Stimulated activated CD4-positive, alpha-beta T cell treated with anti-CD3 and anti-CD28 coated beads, TNF-alpha, amount 100 ng/mL, for 4 hours (primary cell): ENCODE data around the gene KCNC4.
A peak's percentile ranks its signal among the peaks of the same experiment; 100 is the strongest.

Source experiments
- DNase-seq, 3 experiments: peaks; one replicate each; pipeline ENCODE4 v3.0.0-alpha.2; 2020; ENCODE audit warnings: low read depth in 3 of 3

KCNC4 gene

DNA sequence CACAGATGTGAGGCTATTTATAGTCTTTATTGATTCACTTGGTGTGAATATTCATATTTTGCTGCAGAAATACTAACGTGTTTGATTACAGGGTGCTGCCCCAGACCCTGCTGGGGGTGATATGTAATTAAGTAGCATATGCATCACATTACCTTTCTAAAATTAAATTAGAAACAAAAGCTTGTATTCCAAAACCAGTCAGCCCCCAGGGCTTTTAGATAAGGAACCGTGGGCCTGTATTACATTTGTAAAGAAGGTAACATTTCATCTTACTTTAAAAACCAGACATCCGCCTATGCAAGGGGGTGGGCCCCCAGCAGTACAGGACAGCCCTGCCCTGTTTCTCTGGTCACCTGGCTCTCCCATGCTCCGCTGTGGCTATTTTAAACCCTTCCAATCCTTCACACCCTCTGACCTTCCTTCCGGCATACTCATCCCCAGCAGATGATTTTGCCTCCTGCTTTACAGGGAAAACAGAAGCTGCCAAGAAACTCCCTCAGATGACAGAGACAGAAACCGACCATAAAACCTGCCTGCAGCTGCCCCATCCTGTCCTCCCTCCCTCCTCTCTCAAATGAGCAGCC lies 22.0 kb upstream of the KCNC4 start:
- no peak for DNase-seq

DNA sequence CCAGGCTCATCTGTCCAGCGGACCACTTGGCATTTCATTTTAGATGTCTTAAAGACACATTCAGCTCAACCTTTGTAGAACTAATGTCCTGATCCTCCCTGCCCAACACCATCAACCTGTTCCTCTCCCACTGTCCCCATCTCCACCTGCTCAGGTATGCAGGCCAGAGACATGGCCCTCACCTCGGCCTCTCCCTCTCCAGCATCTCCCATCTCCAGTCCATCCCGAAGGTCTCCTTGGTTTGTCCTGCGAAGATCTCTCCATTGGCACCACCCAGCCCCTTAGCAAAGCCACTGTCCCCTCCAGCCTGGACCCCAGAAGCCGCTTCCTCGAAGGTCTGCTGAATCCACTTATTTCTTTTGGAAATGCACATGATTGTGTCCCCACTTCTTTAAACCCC lies 20.9 kb upstream of the KCNC4 start:
- no peak for DNase-seq

DNA sequence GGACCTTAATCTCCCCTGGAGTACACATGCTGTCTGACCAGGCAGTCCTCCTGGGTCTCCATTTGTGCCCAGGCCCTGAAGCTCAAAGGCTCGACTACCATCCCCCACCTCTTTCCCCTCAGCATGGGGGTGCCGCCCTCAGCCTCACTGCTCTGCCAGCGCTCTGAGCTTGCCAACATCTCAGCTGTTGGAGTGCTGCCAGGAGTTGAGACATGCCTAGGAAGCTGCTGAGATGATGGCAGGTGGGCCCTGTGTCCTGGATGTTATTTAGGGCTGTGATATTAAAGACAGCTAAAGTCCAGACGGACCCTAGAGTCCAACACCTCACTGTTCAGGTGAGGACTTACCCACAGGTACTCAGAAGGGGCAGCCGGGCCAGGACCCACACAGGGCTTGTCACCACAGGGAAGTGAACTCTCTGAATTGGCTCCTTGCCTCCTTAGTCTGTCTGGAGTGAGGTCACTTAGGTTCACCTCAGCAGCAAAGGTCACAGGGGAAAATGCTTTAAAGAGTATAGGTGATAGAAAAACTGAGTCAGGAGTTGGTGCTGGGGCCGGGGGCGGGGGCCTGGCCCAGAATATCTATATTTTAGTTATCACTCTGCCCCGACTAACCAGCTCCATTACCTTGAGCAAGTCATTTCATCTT lies 19.7 kb upstream of the KCNC4 start:
- DNase-seq = no peak

DNA sequence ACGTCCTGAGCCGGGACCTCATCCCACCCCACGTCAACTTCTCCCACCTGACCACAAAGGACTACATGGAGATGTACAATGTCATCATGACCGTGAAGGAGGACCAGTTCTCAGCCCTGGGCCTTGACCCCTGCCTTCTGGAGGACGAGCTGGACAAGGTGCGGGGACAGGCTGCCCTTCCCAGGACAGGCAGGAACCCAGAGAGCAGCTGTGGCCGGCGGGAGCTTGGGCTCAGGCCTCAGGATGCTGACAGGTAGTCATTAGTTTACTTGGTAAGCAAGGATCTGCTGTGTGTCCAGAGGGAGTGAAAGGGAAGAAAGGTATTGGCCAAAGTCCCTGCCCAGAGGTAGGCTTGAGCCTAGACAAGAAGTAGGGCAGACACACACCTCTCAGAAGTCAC lies 17.6 kb upstream of the KCNC4 start:
- no peak for DNase-seq

DNA sequence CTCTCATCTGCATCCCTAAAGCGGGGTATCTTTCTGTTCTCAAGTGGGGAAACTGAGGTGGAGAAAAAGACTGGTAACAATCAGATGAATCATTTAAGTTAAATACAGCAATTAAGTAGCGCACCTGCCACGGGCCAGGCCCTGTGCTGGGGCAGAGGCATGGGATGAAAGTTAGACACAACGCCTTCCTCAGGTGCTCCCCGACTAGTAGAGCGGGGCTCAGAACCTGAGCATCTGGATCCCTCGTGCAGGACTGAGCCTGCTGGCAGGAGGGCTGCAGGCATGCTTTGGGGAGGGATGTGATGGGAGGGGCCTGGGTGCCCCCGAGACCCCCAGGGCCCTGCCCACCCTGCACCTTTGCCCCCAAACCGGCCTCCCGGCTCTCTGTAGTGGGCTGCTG lies 14.9 kb upstream of the KCNC4 start:
- DNase-seq = no peak

DNA sequence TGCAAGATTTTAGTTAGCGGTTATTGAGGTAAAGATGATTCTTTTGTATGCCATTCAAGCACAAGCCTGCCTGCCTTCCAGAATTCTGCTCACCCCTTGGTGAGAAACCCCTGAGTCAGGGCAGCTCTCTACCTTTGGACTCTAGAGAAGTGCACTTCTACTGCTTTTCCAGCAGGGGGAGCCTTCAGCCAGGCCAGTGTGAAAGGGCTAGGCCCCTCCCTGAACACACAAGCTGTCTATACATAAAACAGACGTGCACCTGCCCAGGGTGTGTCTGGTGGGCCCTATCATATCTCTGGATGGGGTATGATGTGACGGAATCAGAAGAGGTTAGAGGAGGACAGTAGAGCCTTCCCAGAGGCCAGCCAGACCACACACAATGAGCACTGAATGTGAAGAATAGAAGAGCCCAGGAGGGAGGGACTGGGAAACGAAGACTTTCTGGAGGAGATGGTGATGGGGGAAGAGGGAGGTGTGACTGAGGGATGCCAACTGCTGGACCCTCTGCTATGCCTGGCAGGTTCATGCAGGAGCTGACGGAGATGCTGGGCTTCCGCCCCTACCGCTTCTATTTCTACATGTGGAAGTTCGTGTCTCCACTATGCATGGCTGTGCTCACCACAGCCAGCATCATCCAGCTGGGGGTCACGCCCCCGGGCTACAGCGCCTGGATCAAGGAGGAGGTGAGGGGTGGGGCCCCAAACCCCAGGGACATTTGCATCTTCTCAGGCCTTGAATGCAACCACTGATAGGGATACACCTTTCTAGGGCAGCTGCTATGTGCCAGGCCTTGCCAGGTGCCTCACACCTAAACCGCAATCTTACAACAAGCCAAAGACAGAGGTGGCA lies 13.0 kb upstream of the KCNC4 start:
- peak in 1 of 3 experiments; percentile 32 for DNase-seq

DNA sequence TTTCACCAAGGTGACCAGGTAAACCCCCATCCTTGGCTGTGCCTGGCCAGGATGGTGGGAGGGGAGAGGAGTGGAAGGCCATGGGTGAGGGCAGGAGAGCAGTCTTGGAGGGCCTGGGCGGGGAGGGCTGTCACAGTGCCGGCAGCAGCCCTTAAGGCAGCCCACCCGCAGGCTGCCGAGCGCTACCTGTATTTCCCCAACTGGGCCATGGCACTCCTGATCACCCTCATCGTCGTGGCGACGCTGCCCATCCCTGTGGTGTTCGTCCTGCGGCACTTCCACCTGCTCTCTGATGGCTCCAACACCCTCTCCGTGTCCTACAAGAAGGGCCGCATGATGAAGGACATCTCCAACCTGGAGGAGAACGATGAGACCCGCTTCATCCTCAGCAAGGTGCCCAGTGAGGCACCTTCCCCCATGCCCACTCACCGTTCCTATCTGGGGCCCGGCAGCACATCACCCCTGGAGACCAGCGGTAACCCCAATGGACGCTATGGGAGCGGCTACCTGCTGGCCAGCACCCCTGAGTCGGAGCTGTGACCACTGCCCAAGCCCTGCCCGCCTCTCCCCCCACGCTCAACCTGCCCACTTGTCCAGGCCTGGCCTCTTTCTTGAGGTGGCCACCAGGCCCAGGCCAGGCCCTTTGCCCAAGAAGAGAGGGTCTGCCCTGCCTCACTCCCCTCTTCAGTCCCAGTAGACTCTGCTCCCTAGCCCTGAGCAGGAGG lies 12.0 kb upstream of the KCNC4 start:
- no peak for DNase-seq

DNA sequence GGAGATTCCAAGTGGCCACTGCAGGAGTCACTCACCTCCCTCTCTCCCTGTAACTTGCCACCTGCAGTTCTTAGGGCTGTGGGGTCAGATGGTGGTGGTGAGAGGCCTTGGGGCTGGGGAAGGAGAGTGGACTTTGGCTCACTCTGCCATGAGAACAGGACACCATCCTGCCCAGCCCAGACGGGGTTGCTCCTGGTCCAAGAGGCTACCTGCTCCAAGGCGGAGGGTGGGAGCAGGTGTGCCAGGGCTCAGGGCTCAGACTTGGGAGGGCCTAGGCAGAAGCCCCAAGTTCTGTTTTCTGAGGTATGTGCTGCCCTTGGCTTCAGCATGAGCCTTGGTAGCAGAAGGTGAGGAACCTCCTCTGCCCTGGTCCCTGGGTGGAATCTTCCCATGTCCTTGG lies 11.4 kb upstream of the KCNC4 start:
- no peak for DNase-seq

DNA sequence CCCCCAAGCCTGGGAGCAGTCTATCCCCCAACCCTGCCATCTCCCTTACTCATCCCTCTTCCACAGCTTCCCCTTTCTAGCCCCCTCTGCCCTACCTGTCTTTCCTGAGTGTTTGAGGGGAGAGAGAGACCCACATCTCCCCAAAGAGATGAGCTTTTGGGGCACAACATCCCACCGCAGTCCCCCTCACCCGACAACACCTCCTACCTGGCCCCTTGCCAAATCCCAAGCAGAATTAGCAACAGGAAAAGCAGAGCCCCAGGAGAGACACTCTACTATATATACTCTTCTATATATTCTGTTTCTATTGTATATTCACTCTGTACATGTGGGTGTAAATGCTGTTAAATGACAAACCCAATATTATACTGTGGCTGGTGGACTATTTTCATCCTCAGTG lies 9.9 kb upstream of the KCNC4 start:
- DNase-seq = no peak

DNA sequence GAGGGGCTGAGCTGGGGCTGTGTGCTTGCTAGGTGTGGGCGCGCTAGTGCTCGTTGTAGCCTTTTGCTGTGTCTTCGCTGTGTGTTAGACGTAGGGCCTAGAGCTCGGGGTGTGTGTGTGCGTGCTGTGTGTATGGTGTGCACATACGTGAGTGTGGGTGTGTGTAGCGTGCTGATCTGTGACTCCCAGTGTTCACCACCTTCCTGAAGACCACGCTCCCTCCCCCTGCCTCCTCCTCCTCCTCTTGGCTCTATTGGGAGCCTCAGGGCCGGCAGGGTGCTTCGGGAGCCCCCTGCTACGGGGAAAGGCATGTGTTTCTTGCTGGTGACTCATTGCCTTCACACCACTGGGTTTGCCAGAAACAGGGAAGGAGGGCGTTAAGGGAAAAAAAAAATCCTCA lies 9.4 kb upstream of the KCNC4 start:
- no peak for DNase-seq

DNA sequence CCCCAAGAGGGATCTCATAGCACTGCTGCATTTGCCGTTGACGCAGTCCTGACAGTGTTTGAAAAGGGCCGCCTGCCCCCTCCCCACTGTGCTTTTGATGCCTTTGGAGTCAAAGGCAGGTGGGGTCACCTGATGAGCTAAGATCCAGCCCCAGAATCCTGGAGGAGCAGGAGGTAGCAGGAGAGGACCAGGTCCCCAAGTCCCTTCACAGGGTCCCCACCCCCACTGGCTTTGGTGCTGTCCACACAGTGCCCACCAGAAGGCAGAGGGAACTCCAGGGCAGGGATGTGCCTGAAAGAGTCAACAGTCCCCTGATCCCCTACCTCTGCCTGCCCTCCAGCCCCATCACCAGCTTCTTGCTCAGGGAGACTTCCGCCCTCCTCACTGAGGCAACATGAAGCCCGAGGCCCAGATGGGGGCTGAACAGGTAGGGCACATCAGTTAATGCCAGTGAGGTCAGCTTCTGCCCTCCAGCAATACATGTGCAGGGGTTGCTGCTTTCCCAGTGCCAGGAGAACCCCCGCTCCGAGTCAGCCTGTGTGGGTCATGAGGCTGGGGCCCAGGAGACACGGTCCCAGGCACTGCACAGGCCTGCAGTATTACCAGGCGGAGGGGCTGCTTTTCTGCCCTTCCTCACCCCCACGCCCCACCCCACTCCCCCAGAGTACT lies 8.8 kb upstream of the KCNC4 start:
- DNase-seq = no peak

DNA sequence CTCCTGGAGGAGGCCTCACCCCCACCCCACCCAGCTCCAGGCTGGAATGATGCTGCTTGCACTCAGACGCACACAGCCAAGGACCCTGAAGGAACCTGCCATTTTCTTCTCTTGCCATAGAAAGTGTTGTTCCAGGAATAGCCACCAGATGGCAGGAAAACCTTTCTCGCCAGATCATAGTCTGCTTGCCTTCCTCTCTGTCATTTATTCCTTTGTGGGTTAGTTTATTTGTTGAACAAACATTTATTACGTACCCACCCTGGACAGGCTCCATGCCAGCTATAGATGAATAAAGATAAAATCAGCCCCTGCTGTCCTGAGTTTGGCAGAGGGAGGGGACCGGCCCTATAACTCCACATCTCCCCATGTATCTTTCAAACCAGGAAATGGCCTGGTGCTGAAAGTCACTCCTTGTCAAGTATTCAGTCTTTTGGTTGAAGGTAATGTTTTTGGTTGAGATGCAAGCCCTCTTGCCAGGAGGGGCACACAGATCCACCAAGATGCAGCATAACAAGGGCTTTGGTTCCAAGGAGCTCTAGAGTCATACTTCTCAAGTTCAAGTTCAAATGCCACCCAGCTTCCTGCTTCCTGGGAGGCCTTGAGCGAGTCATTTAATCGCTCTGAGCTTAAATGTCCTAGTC lies 7.0 kb upstream of the KCNC4 start:
- peak in 2 of 3 experiments; percentile 35 to 53 for DNase-seq

DNA sequence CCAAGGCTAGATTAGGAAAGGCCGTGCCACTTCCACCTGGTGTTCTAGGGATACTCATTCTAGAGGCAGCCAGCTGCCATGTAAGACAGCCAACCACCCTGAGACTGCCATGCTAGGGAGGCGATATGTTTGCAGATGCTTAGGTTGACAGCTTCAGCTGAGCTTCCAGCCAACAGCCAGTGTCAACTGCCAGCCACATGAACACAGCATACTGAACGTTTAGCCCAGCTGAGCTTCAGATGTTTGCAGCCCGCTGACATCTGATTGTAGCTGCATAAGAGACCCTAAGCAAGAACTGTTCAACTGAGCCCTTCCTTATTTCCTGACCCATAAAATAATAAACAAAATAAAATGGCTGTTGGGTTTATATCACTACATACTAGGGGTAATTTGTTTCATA lies 5.0 kb upstream of the KCNC4 start:
- DNase-seq = no peak

DNA sequence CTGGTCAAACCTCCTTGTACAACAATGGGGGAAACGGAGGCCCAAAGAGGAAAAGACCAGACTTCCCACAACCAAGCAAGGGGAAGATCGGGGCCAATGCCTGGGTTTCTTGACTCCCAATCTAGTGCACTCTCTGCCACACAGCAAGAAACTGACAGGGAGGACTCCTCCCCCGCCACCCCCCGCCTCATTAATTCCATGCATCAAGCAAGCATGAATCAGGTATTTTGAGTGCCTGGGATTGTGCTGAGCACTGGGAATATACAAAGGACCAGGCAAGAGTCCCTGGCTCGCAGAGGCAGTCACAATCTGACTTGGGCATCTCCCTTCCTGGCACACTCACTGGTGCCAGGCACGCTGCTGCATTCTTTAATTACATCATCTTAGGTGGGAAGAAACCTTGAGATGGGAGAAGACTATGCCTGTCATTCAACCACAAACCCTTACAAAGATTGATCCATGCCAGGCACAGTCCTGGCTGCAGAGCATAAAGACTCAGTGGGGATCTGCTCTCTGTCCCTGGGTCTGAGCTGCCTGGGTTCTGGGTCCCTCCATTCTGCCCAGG lies 4.4 kb upstream of the KCNC4 start:
- DNase-seq = no peak

DNA sequence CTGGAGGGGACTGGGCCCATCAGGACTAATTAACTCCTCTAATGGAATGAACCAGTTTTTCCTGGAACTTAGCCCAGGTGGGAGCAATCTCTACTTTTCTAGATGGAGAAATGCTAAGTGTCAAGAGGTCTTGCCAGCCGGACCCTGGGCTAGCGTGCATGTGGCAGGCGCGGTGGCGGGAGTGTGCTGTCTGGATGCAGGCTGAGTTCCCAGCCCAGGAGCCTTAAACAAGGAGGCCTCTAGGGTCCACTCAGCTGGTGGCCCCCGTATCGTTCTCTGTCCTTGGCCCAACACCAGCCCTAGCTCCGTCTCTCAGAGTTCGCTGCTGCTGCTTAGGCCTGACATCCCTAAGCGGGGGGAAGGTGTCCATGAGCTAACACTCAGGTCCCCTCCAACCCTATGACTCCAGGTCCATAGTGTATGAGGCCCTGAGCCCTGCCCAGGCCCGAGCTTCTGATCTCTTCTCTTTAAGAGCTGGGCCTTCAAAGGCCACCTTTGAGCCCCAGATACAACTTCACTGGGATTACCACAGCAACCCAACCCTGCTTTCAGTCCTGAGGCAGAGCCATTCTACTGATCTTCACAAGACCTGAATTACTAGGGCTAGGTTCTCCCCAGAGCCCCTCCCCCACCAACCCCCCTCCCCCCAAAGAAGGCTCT lies 3.7 kb upstream of the KCNC4 start:
- no peak for DNase-seq

DNA sequence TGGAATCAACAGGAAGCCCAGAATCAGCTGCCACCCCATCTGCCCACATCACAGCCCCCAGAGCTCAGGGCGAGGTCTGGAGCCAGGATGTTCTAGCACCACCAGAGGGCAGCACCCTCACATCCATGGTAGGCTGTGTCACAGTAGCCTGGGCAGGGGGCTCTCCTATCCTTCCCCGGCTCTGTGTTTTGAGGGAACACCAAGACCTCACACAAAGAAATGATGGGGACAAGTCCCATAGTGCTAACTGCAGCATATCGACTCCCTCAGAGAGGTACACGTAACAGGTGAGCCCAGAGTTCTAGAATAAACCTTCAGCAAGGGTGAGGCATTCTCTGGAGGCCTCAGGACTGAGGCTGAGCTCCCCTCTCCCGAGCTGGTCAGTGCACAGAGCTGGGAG lies 2.3 kb upstream of the KCNC4 start:
- DNase-seq = peak; percentile 62 to 68 (median 63)

DNA sequence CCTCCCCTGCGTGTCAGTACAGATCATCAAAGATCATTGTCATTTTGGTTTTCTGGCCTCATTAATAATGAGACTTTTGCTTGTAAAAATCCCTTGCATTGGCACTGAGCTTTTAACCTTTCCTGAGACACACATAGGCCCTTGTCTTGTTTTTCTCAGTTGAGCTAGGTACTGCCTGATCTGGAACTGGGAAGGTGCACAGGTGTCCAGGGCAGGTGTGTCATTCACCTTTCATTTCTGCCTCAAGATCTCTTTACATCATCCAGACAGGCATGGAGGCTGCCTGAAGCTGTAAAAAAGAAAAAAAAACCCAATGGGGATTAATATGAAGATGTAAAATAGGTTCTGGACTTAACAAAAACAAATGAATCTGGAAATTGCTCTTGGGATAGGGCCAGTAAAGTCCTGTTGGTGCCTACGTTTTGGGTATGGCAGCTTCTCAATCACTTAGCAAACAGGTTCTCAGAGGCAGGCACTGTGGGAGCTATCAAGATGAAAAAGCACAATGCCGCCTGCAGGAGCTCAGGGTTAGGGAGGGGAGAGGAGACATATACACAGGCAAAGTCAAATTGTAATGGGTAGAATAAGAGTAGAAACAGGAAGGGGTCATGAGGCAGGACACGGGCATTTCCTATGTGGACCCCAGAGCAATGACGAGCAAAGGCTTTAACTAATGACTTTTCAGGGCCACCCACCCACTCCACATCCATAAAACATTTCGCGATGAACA lies 1.0 kb upstream of the KCNC4 start:
- DNase-seq = no peak

DNA sequence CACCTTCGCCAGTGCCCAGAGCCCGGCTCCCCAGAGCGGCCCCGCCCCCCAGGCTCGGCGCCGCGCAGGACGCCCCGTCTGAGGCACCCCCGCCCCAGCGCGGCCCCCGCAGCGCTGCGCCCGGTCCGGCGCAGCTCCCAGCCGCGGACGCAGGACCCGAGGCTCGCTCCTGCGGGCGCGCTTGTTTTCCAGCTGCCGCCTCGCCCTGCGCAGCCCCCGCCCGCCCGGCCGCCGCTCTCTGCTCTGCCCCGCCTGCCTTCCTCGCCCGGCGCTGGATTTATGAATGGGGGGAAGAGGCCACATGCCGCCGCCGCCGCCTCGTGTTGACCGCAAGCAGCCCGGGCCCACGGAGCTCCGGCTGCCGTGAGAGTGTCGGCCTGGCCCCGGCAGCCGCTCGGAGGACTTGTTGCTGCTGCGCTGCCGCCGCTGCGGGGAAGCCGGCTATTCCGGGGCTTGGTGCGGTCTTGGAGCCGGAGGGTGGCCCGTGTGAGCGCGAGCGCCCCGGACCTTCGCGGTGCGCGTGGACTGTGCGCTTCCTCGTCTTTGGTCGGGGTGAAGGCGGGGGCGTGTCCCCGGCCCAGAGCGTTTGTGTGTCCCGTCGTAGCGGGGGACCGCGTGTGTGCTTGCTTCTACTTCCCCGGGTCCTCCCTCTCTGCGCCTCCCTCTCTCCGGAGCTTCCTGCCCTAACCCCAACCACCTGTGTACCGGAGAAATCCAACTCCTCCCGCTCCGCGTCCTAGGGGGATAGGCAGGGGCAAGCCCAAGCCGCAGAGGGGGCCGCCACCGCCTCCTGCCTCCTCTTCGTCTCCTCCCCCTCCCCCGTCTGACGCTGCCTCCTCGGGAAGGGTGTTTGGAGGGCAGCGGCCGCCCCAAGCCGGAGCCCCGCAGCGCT lies 736 bp downstream of the KCNC4 start:
- peak; percentile 24 to 47 (median 28) for DNase-seq
